ENCODE results near the gene YPEL2. TPM values are rescaled to one million over a fixed set of nuclear protein-coding genes. Genes with fewer than 3 reads are reported as not detected.

YPEL2 gene
- total RNA-seq, 2 donors from 2014 or later: 12.8 to 40.3 TPM

DNA sequence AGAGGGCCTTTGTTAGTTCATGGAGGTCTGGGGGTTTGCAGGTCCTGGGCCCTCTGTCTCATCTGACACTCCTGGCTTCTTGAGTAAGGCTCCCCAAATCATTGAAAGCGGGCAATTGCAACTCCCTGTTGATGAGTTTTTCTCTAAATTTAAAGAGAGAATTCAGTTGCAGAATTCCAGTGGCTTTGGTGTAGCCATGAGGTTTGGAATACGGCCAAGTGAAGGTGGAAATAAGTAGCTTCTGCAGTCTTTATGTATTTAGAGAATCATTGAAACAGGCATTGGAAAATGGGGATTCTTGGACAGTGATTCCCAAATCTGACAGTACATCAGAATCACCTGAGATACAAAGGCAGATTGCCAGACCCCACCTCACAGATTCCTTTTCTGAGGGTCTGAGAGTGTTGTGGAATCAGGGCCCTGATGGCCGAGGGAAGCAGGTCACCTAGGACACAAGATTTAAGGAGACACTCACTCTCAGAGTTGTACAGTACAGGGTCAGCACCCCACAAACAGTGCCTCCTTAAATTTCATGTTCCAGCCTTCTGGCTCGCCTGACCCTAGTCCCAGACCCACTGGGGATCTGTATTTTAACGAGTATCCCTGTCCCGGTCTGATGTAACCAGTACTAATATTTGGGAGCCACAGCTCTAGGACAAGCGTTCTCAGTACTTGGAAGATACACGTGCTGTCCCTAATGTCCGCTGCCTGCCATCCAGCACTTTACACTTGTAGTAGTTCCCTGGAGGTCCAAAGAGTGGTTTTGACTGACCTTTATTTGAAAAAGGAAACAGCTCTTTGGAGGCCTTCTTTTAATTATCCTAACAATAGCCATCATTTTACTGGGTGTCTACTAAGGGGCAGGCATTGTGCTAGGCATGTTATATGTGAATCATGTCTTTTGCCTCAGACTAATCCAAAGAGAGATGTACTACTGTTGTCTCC is 37.8 kb downstream of the YPEL2 start:
- intact Hi-C loops (cut with DNase I): loop anchor here (5.0 kb wide), 1 partner anchor 37 kb away; the partner anchor contains the start of gene YPEL2
- Histone ChIP-seq H3K27ac (peak overlapping the region; percentile 64 to 83), H3K36me3 (no peaks in the 10 kb centered on the region), H3K4me1 (replicated peaks) (peaks cover 62% of the 10 kb centered on the region), H3K27me3 (replicated peaks; ENCODE audit: insufficient read depth) (no peaks in the 10 kb centered on the region), H3K4me3 (no peak overlapping the region), H3K9me3 (no peaks in the 10 kb centered on the region)
- TF ChIP-seq POLR2A (IDR thresholded peaks at IDR 0.05) (no peak), CTCF (IDR thresholded peaks at IDR 0.05) (no peak), POLR2AphosphoS5 (IDR thresholded peaks at IDR 0.05) (no peak)
- no peak for DNase-seq (ENCODE audit: low spot score)
- 67% methylated on average over 9 of the region's 9 CpGs for WGBS

DNA sequence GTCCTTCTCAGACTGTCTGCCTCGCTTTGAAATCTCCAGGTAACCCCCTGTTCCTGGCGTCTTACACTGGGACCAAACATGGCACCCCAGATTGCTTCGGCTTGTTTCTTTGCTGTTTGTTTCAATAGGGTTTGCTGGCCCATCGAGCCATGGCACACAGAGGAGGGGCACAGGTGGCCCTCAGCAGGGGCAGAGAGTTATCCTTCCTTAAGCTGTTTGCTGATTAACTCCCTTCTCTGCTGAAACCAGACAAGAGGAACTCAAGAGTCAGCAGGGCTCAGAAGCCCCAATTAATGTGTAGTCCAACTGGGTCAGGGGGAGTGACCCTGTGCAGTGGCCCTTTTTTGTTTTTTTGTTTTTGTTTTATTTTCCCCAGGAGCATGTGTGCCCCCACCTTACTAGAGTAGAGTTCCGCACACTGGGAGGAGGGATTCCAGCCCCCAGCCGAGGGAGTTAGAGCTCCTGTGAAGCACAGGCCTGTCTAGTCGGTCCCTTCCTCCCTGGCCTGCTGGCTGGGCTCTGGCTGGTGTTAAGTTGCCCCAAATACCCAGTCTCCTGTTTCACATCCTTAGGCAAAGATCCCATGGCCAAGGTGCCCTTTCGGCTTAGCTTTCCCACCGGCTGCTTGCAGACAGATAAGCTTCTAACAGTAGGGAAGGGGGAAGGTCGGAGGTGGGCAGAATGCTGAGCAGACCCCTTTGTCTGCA is 39.3 kb downstream of the YPEL2 start:
- H3K36me3 ChIP-seq: no peaks in the 10 kb centered on the region
- H3K4me3 ChIP-seq: no peak overlapping the region
- intact Hi-C loops (cut with DNase I): no loop called here
- H3K27ac ChIP-seq: peak overlapping the region; percentile 64 to 83
- TF ChIP-seq POLR2A (IDR thresholded peaks at IDR 0.05) (no peak), POLR2AphosphoS5 (IDR thresholded peaks at IDR 0.05) (no peak), CTCF (IDR thresholded peaks at IDR 0.05) (no peak)
- peaks cover 58% of the 10 kb centered on the region for H3K4me1 ChIP-seq (replicated peaks)
- no peak for DNase-seq (ENCODE audit: low spot score)
- WGBS: 76% methylated on average over 10 of the region's 10 CpGs
- no peaks in the 10 kb centered on the region for H3K9me3 ChIP-seq
- no peaks in the 10 kb centered on the region for H3K27me3 ChIP-seq (replicated peaks; ENCODE audit: insufficient read depth)

DNA sequence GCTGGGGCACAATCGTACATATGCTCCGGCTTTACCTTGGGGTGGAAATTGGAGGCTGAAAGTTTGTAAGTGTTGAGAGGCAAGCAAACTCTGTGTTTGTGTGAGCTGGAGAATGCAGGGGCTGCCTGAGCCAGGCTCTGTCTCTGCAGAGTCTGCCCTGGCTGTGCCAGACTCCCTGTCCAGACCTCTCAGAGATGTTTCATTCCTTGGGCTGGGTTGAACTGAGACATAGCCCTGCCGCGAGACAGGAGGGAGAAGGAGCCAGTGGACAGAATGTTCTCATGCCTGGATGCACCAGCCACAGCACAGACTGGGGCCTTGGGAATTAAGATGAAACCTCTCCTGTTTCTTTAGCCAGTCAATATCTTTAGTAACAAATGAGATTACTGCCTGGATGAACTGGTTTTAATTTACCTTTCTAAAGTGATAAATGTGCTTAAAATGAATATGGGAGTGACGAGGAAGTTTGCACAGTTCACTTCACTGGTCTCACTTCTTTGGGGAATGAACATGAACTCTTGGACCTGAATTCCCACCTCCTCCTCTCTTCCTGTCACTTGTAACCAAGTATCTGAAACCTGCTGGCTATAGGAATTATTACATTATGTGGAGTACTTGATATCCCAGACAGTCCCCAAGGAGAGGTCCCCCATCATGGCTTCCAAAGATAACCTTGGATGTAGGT is 40.1 kb downstream of the YPEL2 start:
- intact Hi-C loops (cut with DNase I): no loop called here
- Histone ChIP-seq H3K27me3 (replicated peaks; ENCODE audit: insufficient read depth) (no peaks in the 10 kb centered on the region), H3K27ac (peak overlapping the region; percentile 64 to 83), H3K9me3 (no peaks in the 10 kb centered on the region), H3K4me1 (replicated peaks) (peaks cover 50% of the 10 kb centered on the region), H3K36me3 (no peaks in the 10 kb centered on the region), H3K4me3 (no peak overlapping the region)
- no peak for DNase-seq (ENCODE audit: low spot score)
- TF ChIP-seq POLR2A (IDR thresholded peaks at IDR 0.05): no peak
- peak; percentile 43 for TF ChIP-seq POLR2AphosphoS5 (IDR thresholded peaks at IDR 0.05)
- WGBS: 30% methylated on average over 5 of the region's 5 CpGs

DNA sequence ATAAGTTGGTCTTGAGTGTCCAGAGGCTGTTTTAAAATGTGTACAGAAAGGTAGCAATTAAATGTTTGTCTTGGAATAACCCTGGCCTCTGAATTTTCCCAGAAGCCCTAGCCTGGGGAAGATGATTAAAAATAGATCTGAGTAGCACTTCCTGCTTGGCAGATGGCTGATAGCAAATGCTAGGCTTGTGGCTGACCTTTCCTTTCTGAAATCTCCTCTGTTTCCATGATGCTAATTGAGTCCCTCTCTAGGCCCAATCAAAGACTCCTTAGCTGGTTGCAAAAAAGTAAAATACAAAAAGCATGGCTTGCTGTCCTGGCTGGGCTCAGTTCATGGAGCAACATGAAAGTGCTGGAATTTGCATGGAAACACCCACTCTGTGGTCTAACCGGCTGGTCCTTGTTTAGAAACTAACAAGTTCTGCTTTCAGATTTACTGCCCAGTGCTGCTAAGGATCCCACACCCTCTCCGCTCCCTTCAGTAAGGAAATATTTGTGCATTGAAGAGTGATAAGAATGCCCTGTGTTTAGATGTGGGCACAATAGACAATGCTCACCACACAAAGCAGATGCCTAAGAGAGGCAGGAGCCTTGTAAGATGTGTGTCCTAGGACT is 40.8 kb downstream of the YPEL2 start:
- WGBS: 0% methylated on average over 2 of the region's 2 CpGs
- H3K4me3 ChIP-seq: no peak overlapping the region
- H3K9me3 ChIP-seq: no peaks in the 10 kb centered on the region
- H3K27me3 ChIP-seq (replicated peaks; ENCODE audit: insufficient read depth): no peaks in the 10 kb centered on the region
- H3K36me3 ChIP-seq: no peaks in the 10 kb centered on the region
- TF ChIP-seq POLR2A (IDR thresholded peaks at IDR 0.05): peak; percentile 22
- no peak for TF ChIP-seq CTCF (IDR thresholded peaks at IDR 0.05)
- TF ChIP-seq POLR2AphosphoS5 (IDR thresholded peaks at IDR 0.05): peak; percentile 59
- intact Hi-C loops (cut with DNase I): no loop called here
- DNase-seq (ENCODE audit: low spot score): peak; percentile 55
- H3K4me1 ChIP-seq (replicated peaks): peaks cover 45% of the 10 kb centered on the region
- H3K27ac ChIP-seq: peak overlapping the region; percentile 64 to 83

Measured in prostate gland (tissue), 2 donors.